ENCODE data around the gene SDR39U1. TPM values are rescaled to one million over a fixed set of nuclear protein-coding genes. Genes with fewer than 3 reads are reported as not detected.
A peak's percentile ranks its signal among the peaks of the same experiment; 100 is the strongest.

Gene SDR39U1
- total and polyA plus RNA-seq, 5 donors from 2014 or later, result 46.1 to 79.9 (median 60.5) TPM

GRCh38 chr14:24408764-24409163 lies 33.8 kb downstream of the SDR39U1 start:
- peaks cover 0 to 2% (median 0%) of the 10 kb centered on the region in 4 donors for H3K4me1 Mint-ChIP-seq
- H3K9me3 Mint-ChIP-seq, result peaks cover 0 to 2% (median 0%) of the 10 kb centered on the region in 7 donors
- H3K36me3 Mint-ChIP-seq, result no peaks in the 10 kb centered on the region
- Histone ChIP-seq H3K27ac (ENCODE audit: insufficient read depth, low read length, poor library complexity, severe bottlenecking) (no peak overlapping the region), H3K27me3 (ENCODE audit: control insufficient read depth, insufficient read depth, low read length) (peaks cover 5% of the 10 kb centered on the region), H3K36me3 (ENCODE audit: control insufficient read depth, insufficient read depth, low read length) (no peaks in the 10 kb centered on the region), H3K4me3 (ENCODE audit: low read depth, low read length) (no peak overlapping the region), H3K4me1 (ENCODE audit: control insufficient read depth, insufficient read depth, low read length, poor library complexity, severe bottlenecking) (no peaks in the 10 kb centered on the region), H3K9me3 (ENCODE audit: control insufficient read depth in 2 of 2, low read length in 2 of 2) (no peaks in the 10 kb centered on the region)
- no peak overlapping the region for H3K27ac Mint-ChIP-seq
- H3K4me3 Mint-ChIP-seq, result no peak overlapping the region
- H3K27me3 Mint-ChIP-seq, result peaks cover 20% of the 10 kb centered on the region
- no peak for ATAC-seq (ENCODE audit: low read depth in 2 of 2)
- DNase-seq, result no peak

- H3K9me3 Mint-ChIP-seq, result peaks cover 0 to 2% (median 0%) of the 10 kb centered on the region in 7 donors
- DNase-seq (no peak), ATAC-seq (ENCODE audit: low read depth in 2 of 2) (no peak)
- Histone ChIP-seq H3K4me1 (ENCODE audit: control insufficient read depth, insufficient read depth, low read length, poor library complexity, severe bottlenecking) (no peaks in the 10 kb centered on the region), H3K9me3 (ENCODE audit: control insufficient read depth in 2 of 2, low read length in 2 of 2) (no peaks in the 10 kb centered on the region), H3K27ac (ENCODE audit: insufficient read depth, low read length, poor library complexity, severe bottlenecking) (no peak overlapping the region), H3K27me3 (ENCODE audit: control insufficient read depth, insufficient read depth, low read length) (peaks cover 6% of the 10 kb centered on the region), H3K36me3 (ENCODE audit: control insufficient read depth, insufficient read depth, low read length) (no peaks in the 10 kb centered on the region), H3K4me3 (ENCODE audit: low read depth, low read length) (no peak overlapping the region)
- peaks cover 0 to 2% (median 0%) of the 10 kb centered on the region in 4 donors for H3K4me1 Mint-ChIP-seq
- H3K4me3 Mint-ChIP-seq, result no peak overlapping the region
- H3K36me3 Mint-ChIP-seq, result no peaks in the 10 kb centered on the region
- peaks cover 29% of the 10 kb centered on the region for H3K27me3 Mint-ChIP-seq
- no peak overlapping the region for H3K27ac Mint-ChIP-seq
Observed at GRCh38 chr14:24407608-24408325, 34.8 kb downstream of the SDR39U1 start.

GRCh38 chr14:24406416-24406815 lies 36.2 kb downstream of the SDR39U1 start:
- Histone ChIP-seq H3K4me1 (ENCODE audit: control insufficient read depth, insufficient read depth, low read length, poor library complexity, severe bottlenecking) (no peaks in the 10 kb centered on the region), H3K27me3 (ENCODE audit: control insufficient read depth, insufficient read depth, low read length) (peaks cover 6% of the 10 kb centered on the region), H3K9me3 (ENCODE audit: control insufficient read depth in 2 of 2, low read length in 2 of 2) (no peaks in the 10 kb centered on the region), H3K36me3 (ENCODE audit: control insufficient read depth, insufficient read depth, low read length) (no peaks in the 10 kb centered on the region), H3K4me3 (ENCODE audit: low read depth, low read length) (no peak overlapping the region), H3K27ac (ENCODE audit: insufficient read depth, low read length, poor library complexity, severe bottlenecking) (no peak overlapping the region)
- Mint-ChIP-seq H3K36me3 (no peaks in the 10 kb centered on the region), H3K4me3 (no peak overlapping the region), H3K27me3 (peaks cover 33% of the 10 kb centered on the region), H3K4me1 (peaks cover 0 to 2% (median 0%) of the 10 kb centered on the region in 4 donors), H3K27ac (no peak overlapping the region), H3K9me3 (peaks cover 0 to 2% (median 0%) of the 10 kb centered on the region in 7 donors)
- no peak for ATAC-seq (ENCODE audit: low read depth in 2 of 2)
- no peak for DNase-seq

GRCh38 chr14:24404814-24405213 lies 37.8 kb downstream of the SDR39U1 start:
- Histone ChIP-seq H3K4me1 (ENCODE audit: control insufficient read depth, insufficient read depth, low read length, poor library complexity, severe bottlenecking) (no peaks in the 10 kb centered on the region), H3K4me3 (ENCODE audit: low read depth, low read length) (no peak overlapping the region), H3K27ac (ENCODE audit: insufficient read depth, low read length, poor library complexity, severe bottlenecking) (no peak overlapping the region), H3K9me3 (ENCODE audit: control insufficient read depth in 2 of 2, low read length in 2 of 2) (no peaks in the 10 kb centered on the region), H3K27me3 (ENCODE audit: control insufficient read depth, insufficient read depth, low read length) (peaks cover 6% of the 10 kb centered on the region), H3K36me3 (ENCODE audit: control insufficient read depth, insufficient read depth, low read length) (no peaks in the 10 kb centered on the region)
- H3K27ac Mint-ChIP-seq, result no peak overlapping the region
- DNase-seq, result no peak
- no peak overlapping the region for H3K4me3 Mint-ChIP-seq
- H3K9me3 Mint-ChIP-seq, result peaks cover 0 to 2% (median 0%) of the 10 kb centered on the region in 7 donors
- peaks cover 43% of the 10 kb centered on the region for H3K27me3 Mint-ChIP-seq
- no peak for ATAC-seq (ENCODE audit: low read depth in 2 of 2)
- H3K4me1 Mint-ChIP-seq, result peaks cover 0 to 5% (median under 1%) of the 10 kb centered on the region in 4 donors
- H3K36me3 Mint-ChIP-seq, result no peaks in the 10 kb centered on the region

- Histone ChIP-seq H3K4me3 (ENCODE audit: low read depth, low read length) (no peak overlapping the region), H3K27ac (ENCODE audit: insufficient read depth, low read length, poor library complexity, severe bottlenecking) (no peak overlapping the region), H3K36me3 (ENCODE audit: control insufficient read depth, insufficient read depth, low read length) (no peaks in the 10 kb centered on the region), H3K9me3 (ENCODE audit: control insufficient read depth in 2 of 2, low read length in 2 of 2) (no peaks in the 10 kb centered on the region), H3K27me3 (ENCODE audit: control insufficient read depth, insufficient read depth, low read length) (peaks cover 6% of the 10 kb centered on the region), H3K4me1 (ENCODE audit: control insufficient read depth, insufficient read depth, low read length, poor library complexity, severe bottlenecking) (peaks cover 10% of the 10 kb centered on the region)
- no peaks in the 10 kb centered on the region for H3K36me3 Mint-ChIP-seq
- peak overlapping the region in 1 of 4 donors; percentile 44 for H3K4me3 Mint-ChIP-seq
- H3K27ac Mint-ChIP-seq, result no peak overlapping the region
- DNase-seq (no peak), ATAC-seq (ENCODE audit: low read depth in 2 of 2) (no peak)
- peaks cover 0 to 2% (median 0%) of the 10 kb centered on the region in 7 donors for H3K9me3 Mint-ChIP-seq
- H3K4me1 Mint-ChIP-seq, result peaks cover 0 to 8% (median 3%) of the 10 kb centered on the region in 4 donors
- H3K27me3 Mint-ChIP-seq, result peaks cover 48% of the 10 kb centered on the region
Observed at GRCh38 chr14:24403294-24403998, 39.1 kb downstream of the SDR39U1 start.

GRCh38 chr14:24401810-24402702 lies 40.5 kb downstream of the SDR39U1 start:
- Histone ChIP-seq H3K27me3 (ENCODE audit: control insufficient read depth, insufficient read depth, low read length) (peaks cover 6% of the 10 kb centered on the region), H3K36me3 (ENCODE audit: control insufficient read depth, insufficient read depth, low read length) (no peaks in the 10 kb centered on the region), H3K27ac (ENCODE audit: insufficient read depth, low read length, poor library complexity, severe bottlenecking) (no peak overlapping the region), H3K9me3 (ENCODE audit: control insufficient read depth in 2 of 2, low read length in 2 of 2) (no peaks in the 10 kb centered on the region), H3K4me1 (ENCODE audit: control insufficient read depth, insufficient read depth, low read length, poor library complexity, severe bottlenecking) (peaks cover 10% of the 10 kb centered on the region), H3K4me3 (ENCODE audit: low read depth, low read length) (no peak overlapping the region)
- ATAC-seq (ENCODE audit: low read depth in 2 of 2) (no peak), DNase-seq (no peak)
- Mint-ChIP-seq H3K36me3 (no peaks in the 10 kb centered on the region), H3K9me3 (peaks cover 0 to 2% (median 0%) of the 10 kb centered on the region in 7 donors), H3K4me1 (peaks cover 0 to 11% (median 5%) of the 10 kb centered on the region in 4 donors), H3K27me3 (peaks cover 54% of the 10 kb centered on the region), H3K27ac (peak overlapping the region in 1 of 3 donors; percentile 50), H3K4me3 (no peak overlapping the region)

GRCh38 chr14:24399999-24400718 lies 42.4 kb downstream of the SDR39U1 start:
- H3K27me3 Mint-ChIP-seq, result peaks cover 60% of the 10 kb centered on the region

More at GRCh38 chr14:24399999-24400718, 42.4 kb downstream of the SDR39U1 start:
- no peak overlapping the region for H3K27ac Mint-ChIP-seq
- no peak for DNase-seq
- Histone ChIP-seq H3K36me3 (ENCODE audit: control insufficient read depth, insufficient read depth, low read length) (no peaks in the 10 kb centered on the region), H3K4me3 (ENCODE audit: low read depth, low read length) (no peak overlapping the region), H3K27ac (ENCODE audit: insufficient read depth, low read length, poor library complexity, severe bottlenecking) (no peak overlapping the region), H3K27me3 (ENCODE audit: control insufficient read depth, insufficient read depth, low read length) (peaks cover 2% of the 10 kb centered on the region), H3K9me3 (ENCODE audit: control insufficient read depth in 2 of 2, low read length in 2 of 2) (no peaks in the 10 kb centered on the region), H3K4me1 (ENCODE audit: control insufficient read depth, insufficient read depth, low read length, poor library complexity, severe bottlenecking) (peaks cover 10% of the 10 kb centered on the region)
- peaks cover 0 to 2% (median 0%) of the 10 kb centered on the region in 7 donors for H3K9me3 Mint-ChIP-seq
- ATAC-seq (ENCODE audit: low read depth in 2 of 2), result no peak
- H3K4me3 Mint-ChIP-seq, result peak overlapping the region in 2 of 4 donors; percentile 5 to 65
- H3K4me1 Mint-ChIP-seq, result peaks cover 0 to 11% (median 4%) of the 10 kb centered on the region in 4 donors
- no peaks in the 10 kb centered on the region for H3K36me3 Mint-ChIP-seq
